ENCODE data around the gene ORMDL2.

DNA sequence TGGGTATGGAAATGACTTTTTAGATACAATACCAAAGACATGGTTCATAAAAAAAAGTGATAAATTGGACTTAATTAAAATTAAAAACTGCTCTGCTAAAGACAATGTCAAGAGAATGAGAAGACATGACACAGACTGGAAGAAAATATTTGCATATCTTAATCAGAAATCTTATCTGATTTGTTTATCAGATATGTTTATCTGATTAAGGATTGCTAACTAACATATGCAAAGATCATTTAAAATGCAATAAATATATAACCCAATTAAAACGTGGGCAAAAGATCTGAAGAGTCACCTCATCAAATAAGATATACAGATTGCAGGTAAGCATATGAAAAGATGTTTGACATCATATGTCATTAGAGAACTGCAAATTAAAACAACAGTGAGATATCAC lies 34.9 kb downstream of the ORMDL2 start:
- TF ChIP-seq TCF7 (IDR thresholded peaks at IDR 0.05; ENCODE audit: borderline replicate concordance) (no peak), YY1 (IDR thresholded peaks at IDR 0.05; ENCODE audit: low read depth, low read length) (no peak), POLR2A (IDR thresholded peaks at IDR 0.05; ENCODE audit: low read depth, low read length) (no peak), POLR2AphosphoS5 (IDR thresholded peaks at IDR 0.05; ENCODE audit: low read length) (no peak), RFX5 (IDR thresholded peaks at IDR 0.05; ENCODE audit: low read depth, low read length) (no peak), NFYB (IDR thresholded peaks at IDR 0.05; ENCODE audit: insufficient read depth, low read depth, low read length) (no peak)
- TF ChIP-seq, protein P1, sequence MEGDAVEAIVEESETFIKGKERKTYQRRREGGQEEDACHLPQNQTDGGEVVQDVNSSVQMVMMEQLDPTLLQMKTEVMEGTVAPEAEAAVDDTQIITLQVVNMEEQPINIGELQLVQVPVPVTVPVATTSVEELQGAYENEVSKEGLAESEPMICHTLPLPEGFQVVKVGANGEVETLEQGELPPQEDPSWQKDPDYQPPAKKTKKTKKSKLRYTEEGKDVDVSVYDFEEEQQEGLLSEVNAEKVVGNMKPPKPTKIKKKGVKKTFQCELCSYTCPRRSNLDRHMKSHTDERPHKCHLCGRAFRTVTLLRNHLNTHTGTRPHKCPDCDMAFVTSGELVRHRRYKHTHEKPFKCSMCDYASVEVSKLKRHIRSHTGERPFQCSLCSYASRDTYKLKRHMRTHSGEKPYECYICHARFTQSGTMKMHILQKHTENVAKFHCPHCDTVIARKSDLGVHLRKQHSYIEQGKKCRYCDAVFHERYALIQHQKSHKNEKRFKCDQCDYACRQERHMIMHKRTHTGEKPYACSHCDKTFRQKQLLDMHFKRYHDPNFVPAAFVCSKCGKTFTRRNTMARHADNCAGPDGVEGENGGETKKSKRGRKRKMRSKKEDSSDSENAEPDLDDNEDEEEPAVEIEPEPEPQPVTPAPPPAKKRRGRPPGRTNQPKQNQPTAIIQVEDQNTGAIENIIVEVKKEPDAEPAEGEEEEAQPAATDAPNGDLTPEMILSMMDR (IDR thresholded peaks at IDR 0.05 in 2 of 3, conservative IDR thresholded peaks at IDR 0.05 in 1 of 3; ENCODE audit: control insufficient read depth in 2 of 3, extremely low read depth in 1 of 3, insufficient read depth in 1 of 3, low read depth in 3 of 3, low read length in 3 of 3), result no peak

Measured in GM12878 (cell line).